Neuronal stem cell (in vitro differentiated cells): ENCODE results near the gene ROBO2.
A peak's percentile ranks its signal among the peaks of the same experiment; 100 is the strongest.

Experiments
- DNase-seq: peaks from one replicate; pipeline ENCODE4 v3.0.0-alpha.2; 2013; ENCODE audit warnings: low spot score
- H2AFZ ChIP-seq: one replicate; pipeline ENCODE4 v1.6.1; 2013; ENCODE audit warnings: mild to moderate bottlenecking, low read length, inconsistent platforms
- H2AK5ac ChIP-seq: 2 replicates; pipeline ENCODE4 v1.6.1; 2013; ENCODE audit warnings: low read depth, mild to moderate bottlenecking, inconsistent platforms, low read length, moderate library complexity, mixed read lengths
- H2BK120ac ChIP-seq: 2 replicates; pipeline ENCODE4 v1.6.1; 2013; ENCODE audit warnings: low read depth, mild to moderate bottlenecking, inconsistent platforms, low read length, moderate library complexity, mixed read lengths
- H2BK12ac ChIP-seq: one replicate; pipeline ENCODE4 v1.6.1; 2013; ENCODE audit warnings: low read length, inconsistent platforms
- H2BK15ac ChIP-seq: 2 replicates; pipeline ENCODE4 v1.6.1; 2013; ENCODE audit warnings: mild to moderate bottlenecking, low read length, inconsistent platforms, mixed read lengths
- H2BK5ac ChIP-seq: one replicate; pipeline ENCODE4 v1.6.1; 2013; ENCODE audit warnings: inconsistent platforms, mild to moderate bottlenecking, low read length, moderate library complexity
- H3K14ac ChIP-seq: one replicate; pipeline ENCODE4 v1.6.1; 2013; ENCODE audit warnings: low read length, inconsistent platforms
- H3K18ac ChIP-seq: 2 replicates; pipeline ENCODE4 v1.6.1; 2013; ENCODE audit warnings: low read length, inconsistent platforms
- H3K23ac ChIP-seq: 2 replicates; pipeline ENCODE4 v1.6.1; 2013; ENCODE audit warnings: low read depth, mild to moderate bottlenecking, mixed read lengths, low read length, inconsistent platforms; ENCODE audit not compliant: poor library complexity
- H3K27ac ChIP-seq: replicated peaks from 3 replicates; pipeline ENCODE4 v1.5.1; 2013; ENCODE audit warnings: low read length, inconsistent platforms
- H3K27me3 ChIP-seq, 3 experiments: 2 replicates each; pipeline ENCODE4 v1.6.1; 2013; ENCODE audit warnings: low read length in 3 of 3, mild to moderate bottlenecking in 2 of 3, inconsistent platforms in 1 of 3, low read depth in 1 of 3, mixed read lengths in 1 of 3, moderate library complexity in 1 of 3; ENCODE audit not compliant: control insufficient read depth in 3 of 3, insufficient read depth in 3 of 3
- H3K36me3 ChIP-seq, 2 donors: replicated peaks in 1 of 2; 2 replicates each; pipeline ENCODE4 v1.6.1; 2013; ENCODE audit warnings: low read length in 2 of 2; ENCODE audit not compliant: control insufficient read depth in 2 of 2, insufficient read depth in 2 of 2
- H3K4ac ChIP-seq: 2 replicates; pipeline ENCODE4 v1.6.1; 2013; ENCODE audit warnings: inconsistent platforms, mild to moderate bottlenecking, low read length, moderate library complexity
- H3K4me1 ChIP-seq, 2 donors: 1 replicate in 1 of 2; 2 replicates in 1 of 2; pipeline ENCODE4 v1.6.1; 2013; ENCODE audit warnings: low read length in 2 of 2, low read depth in 1 of 2; ENCODE audit not compliant: control insufficient read depth in 2 of 2, insufficient read depth in 1 of 2
- H3K4me2 ChIP-seq: one replicate; pipeline ENCODE4 v1.6.1; 2013; ENCODE audit warnings: mild to moderate bottlenecking, low read length, inconsistent platforms; ENCODE audit not compliant: insufficient read depth, poor library complexity, severe bottlenecking
- H3K4me3 ChIP-seq, 2 donors: 2 replicates each; pipeline ENCODE4 v1.5.1; 2013; ENCODE audit warnings: low read length in 2 of 2, mild to moderate bottlenecking in 2 of 2, inconsistent platforms in 1 of 2, moderate library complexity in 1 of 2
- H3K79me1 ChIP-seq: one replicate; pipeline ENCODE4 v1.6.1; 2013; ENCODE audit warnings: low read depth, mild to moderate bottlenecking, inconsistent platforms, low read length, moderate library complexity
- H3K9ac ChIP-seq: one replicate; pipeline ENCODE4 v1.6.1; 2013; ENCODE audit warnings: mild to moderate bottlenecking, low read depth, low read length, inconsistent platforms; ENCODE audit not compliant: poor library complexity
- H3K9me3 ChIP-seq, 2 donors: replicated peaks in 1 of 2; 2 replicates each; pipeline versions ENCODE3 to v1.6.1; 2013; ENCODE audit warnings: low read length in 2 of 2, mild to moderate bottlenecking in 2 of 2, inconsistent platforms in 1 of 2, low read depth in 1 of 2, mixed read lengths in 1 of 2, moderate library complexity in 1 of 2; ENCODE audit not compliant: control insufficient read depth in 2 of 2, insufficient read depth in 1 of 2
- H4K8ac ChIP-seq: one replicate; pipeline ENCODE4 v1.6.1; 2013; ENCODE audit warnings: low read depth, mild to moderate bottlenecking, inconsistent platforms, low read length, moderate library complexity
- H4K91ac ChIP-seq: one replicate; pipeline ENCODE4 v1.6.1; 2013; ENCODE audit warnings: low read length, low read depth, mild to moderate bottlenecking, inconsistent platforms; ENCODE audit not compliant: poor library complexity
- WGBS, 2 donors: extraction: QIAGEN DNeasy Blood & Tissue Kit; methylation state at CpG; one replicate each; pipeline ENCODE4 v1.1.7; 2013; ENCODE audit warnings: missing lambda C conversion rate in 2 of 2, mixed read lengths in 1 of 2; ENCODE audit not compliant: insufficient read length in 2 of 2, insufficient replicate concordance in 1 of 2; ENCODE audit errors: extremely low coverage in 2 of 2; 5-methylcytosine and 5-hydroxymethylcytosine counted together

ROBO2 gene

DNA sequence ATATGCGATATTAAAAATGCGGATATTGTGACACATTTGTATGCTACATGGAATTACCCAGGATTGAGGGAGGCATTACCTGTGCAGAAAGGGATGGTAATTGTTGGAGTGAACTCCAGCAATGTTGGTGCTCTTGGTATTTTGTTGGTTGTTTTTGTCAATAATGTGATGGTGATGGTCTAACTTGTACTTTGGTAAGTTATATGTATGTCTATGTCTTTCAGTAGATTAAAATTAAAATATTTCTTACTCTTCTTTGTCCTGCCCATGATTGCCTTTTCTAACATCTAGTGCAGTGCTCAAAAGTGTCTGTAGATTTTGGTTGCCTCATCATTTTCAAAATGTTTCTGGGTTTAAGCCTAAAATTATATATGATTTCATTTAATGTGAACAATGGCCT lies 192.7 kb downstream of the ROBO2 start:
- no peak overlapping the region for H3K4me2 ChIP-seq
- H2BK120ac ChIP-seq = no peak overlapping the region
- H3K79me1 ChIP-seq = no peaks in the 10 kb centered on the region
- DNase-seq = no peak
- H3K9me3 ChIP-seq = no peaks in the 10 kb centered on the region
- no peak overlapping the region for H2BK12ac ChIP-seq
- no peak overlapping the region for H3K27ac ChIP-seq
- no CpG with 5 or more reads among the region's 2 CpGs for WGBS, 2 donors
- H2BK15ac ChIP-seq = no peak overlapping the region
- H3K4me1 ChIP-seq = peaks cover 0 to under 1% of the 10 kb centered on the region in 2 donors
- no peak overlapping the region for H3K4ac ChIP-seq
- no peaks in the 10 kb centered on the region for H3K36me3 ChIP-seq
- H2AFZ ChIP-seq = no peak overlapping the region
- H3K23ac ChIP-seq = no peak overlapping the region
- no peak overlapping the region for H3K4me3 ChIP-seq
- H4K91ac ChIP-seq = no peak overlapping the region
- no peak overlapping the region for H2AK5ac ChIP-seq
- H2BK5ac ChIP-seq = no peak overlapping the region
- H3K27me3 ChIP-seq = no peaks in the 10 kb centered on the region
- no peak overlapping the region for H4K8ac ChIP-seq
- no peak overlapping the region for H3K18ac ChIP-seq
- H3K9ac ChIP-seq = no peak overlapping the region
- H3K14ac ChIP-seq = no peak overlapping the region

DNA sequence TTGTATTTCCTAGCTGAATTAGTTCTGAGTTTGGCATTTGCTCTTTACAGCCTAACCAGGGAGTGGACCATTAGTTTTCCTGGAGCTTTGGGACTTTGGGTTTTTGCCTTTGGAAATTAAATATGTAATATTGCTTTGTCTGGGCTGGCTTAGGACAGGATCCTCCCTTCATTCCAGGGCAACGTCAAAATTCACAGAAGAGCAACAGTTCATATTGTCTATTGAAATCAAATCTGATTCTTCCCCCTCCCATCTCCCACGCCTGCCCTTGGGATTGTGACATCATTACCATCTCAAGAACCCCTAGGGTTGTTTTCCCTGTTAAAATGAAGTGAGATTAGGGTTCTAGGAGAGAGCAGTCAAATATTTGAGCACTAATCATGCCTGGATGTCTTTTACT lies 194.1 kb downstream of the ROBO2 start:
- Histone ChIP-seq H3K23ac (no peak overlapping the region), H3K27ac (no peak overlapping the region), H3K9ac (no peak overlapping the region), H3K4ac (no peak overlapping the region), H3K36me3 (no peaks in the 10 kb centered on the region), H4K8ac (no peak overlapping the region), H2BK15ac (no peak overlapping the region), H3K14ac (no peak overlapping the region), H3K4me2 (no peak overlapping the region), H2AK5ac (no peak overlapping the region), H3K79me1 (no peaks in the 10 kb centered on the region), H2BK12ac (no peak overlapping the region), H3K9me3 (no peaks in the 10 kb centered on the region), H3K27me3 (no peaks in the 10 kb centered on the region), H3K4me3 (no peak overlapping the region), H3K18ac (no peak overlapping the region), H4K91ac (no peak overlapping the region), H2AFZ (peak overlapping the region; percentile 10), H2BK120ac (no peak overlapping the region), H3K4me1 (no peaks in the 10 kb centered on the region), H2BK5ac (no peak overlapping the region)
- no CpG with 5 or more reads among the region's 2 CpGs for WGBS, 2 donors
- no peak for DNase-seq

DNA sequence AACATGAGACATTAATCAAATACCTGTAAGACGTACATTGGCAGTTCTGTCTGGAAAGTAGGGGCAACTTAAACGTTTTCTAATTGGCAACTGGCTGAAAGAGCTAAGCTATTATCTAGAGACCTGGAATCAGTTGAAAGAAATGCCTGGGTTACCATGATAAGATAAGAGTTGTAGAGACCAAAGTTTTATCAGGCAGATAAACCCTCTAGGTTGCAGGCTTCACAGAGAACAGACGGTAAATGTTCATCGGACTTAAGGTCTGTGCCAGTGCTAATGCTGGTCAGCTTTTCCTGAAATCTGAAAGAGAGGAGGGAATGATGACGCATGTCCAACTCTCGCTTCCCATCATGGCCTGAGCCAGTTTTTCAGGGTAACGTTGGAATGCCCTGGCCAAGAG lies 196.2 kb downstream of the ROBO2 start:
- no CpG with 5 or more reads among the region's 7 CpGs for WGBS, 2 donors
- no peak overlapping the region for H4K91ac ChIP-seq
- H3K4me3 ChIP-seq = no peak overlapping the region
- H2BK15ac ChIP-seq = no peak overlapping the region
- no peak overlapping the region for H3K9ac ChIP-seq
- no peak overlapping the region for H3K27ac ChIP-seq
- no peaks in the 10 kb centered on the region for H3K27me3 ChIP-seq
- DNase-seq = no peak
- no peak overlapping the region for H2BK120ac ChIP-seq
- no peak overlapping the region for H2BK5ac ChIP-seq
- no peak overlapping the region for H2BK12ac ChIP-seq
- H3K23ac ChIP-seq = no peak overlapping the region
- no peak overlapping the region for H2AK5ac ChIP-seq
- H3K4me2 ChIP-seq = no peak overlapping the region
- H3K79me1 ChIP-seq = no peaks in the 10 kb centered on the region
- H3K4ac ChIP-seq = no peak overlapping the region
- no peak overlapping the region for H3K14ac ChIP-seq
- no peak overlapping the region for H3K18ac ChIP-seq
- no peaks in the 10 kb centered on the region for H3K4me1 ChIP-seq
- H4K8ac ChIP-seq = no peak overlapping the region
- H3K9me3 ChIP-seq = peaks cover 0 to 2% of the 10 kb centered on the region in 2 donors
- H3K36me3 ChIP-seq = no peaks in the 10 kb centered on the region
- no peak overlapping the region for H2AFZ ChIP-seq

DNA sequence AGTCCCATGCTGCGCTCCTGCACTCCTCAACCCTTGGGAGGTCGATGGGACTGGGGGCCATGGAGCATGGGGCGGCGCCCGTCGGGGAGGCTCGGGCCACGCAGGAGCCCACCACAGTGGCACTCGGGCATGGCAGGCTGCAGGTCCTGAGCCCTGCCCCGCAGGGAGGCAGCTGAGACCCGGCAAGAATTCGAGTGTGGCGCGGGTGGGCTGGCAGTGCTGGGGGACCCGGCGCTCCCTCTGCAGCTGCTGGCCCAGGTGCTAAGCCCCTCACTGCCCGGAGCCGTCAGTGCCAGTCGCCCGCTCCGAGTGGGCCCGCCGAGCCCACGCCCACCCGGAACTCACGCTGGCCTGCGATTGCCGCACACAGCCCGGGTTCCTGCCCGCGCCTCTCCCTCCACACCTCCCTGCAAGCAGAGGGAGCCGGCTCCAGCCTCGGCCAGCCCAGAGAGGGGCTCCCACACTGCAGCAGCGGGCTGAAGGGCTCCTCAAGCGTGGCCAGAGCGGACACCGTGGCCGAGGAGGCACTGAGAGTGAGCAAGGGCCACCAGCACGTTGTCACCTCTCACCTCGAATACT lies 200.3 kb downstream of the ROBO2 start:
- Histone ChIP-seq H2BK15ac (no peak overlapping the region), H3K4me3 (no peak overlapping the region), H2BK120ac (no peak overlapping the region), H3K23ac (no peak overlapping the region), H2AFZ (no peak overlapping the region), H3K4me2 (no peak overlapping the region), H3K4me1 (no peaks in the 10 kb centered on the region), H3K9ac (no peak overlapping the region), H4K8ac (no peak overlapping the region), H3K36me3 (no peaks in the 10 kb centered on the region), H2BK12ac (no peak overlapping the region), H2AK5ac (no peak overlapping the region), H3K14ac (no peak overlapping the region), H3K4ac (no peak overlapping the region), H3K27ac (no peak overlapping the region), H2BK5ac (no peak overlapping the region), H3K9me3 (peaks cover 0 to 2% of the 10 kb centered on the region in 2 donors), H3K79me1 (no peaks in the 10 kb centered on the region), H4K91ac (no peak overlapping the region), H3K18ac (peak overlapping the region; percentile 57), H3K27me3 (no peaks in the 10 kb centered on the region)
- WGBS, 2 donors = no CpG with 5 or more reads among the region's 40 CpGs
- no peak for DNase-seq
